Measurements from ENCODE around the gene LY86.

Gene LY86

GRCh38 chr6:6699741-6700367 is 111.3 kb downstream of the LY86 start:
- Histone ChIP-seq H3K36me3 (ENCODE audit: insufficient read depth) (no peaks in the 10 kb centered on the region), H3K4me2 (no peak overlapping the region), H3K4me3 (IDR thresholded peaks at IDR 0.05; ENCODE audit: insufficient read depth, low read depth, low read length) (no peak overlapping the region), H3K4me1 (ENCODE audit: low read depth, poor library complexity, severe bottlenecking) (no peaks in the 10 kb centered on the region), H3K79me2 (ENCODE audit: insufficient read depth, low read depth) (no peaks in the 10 kb centered on the region), H2AFZ (ENCODE audit: low read depth) (no peak overlapping the region), H3K9ac (no peak overlapping the region), H3K27ac (no peak overlapping the region), H3K27me3 (ENCODE audit: insufficient read depth, low read depth) (no peaks in the 10 kb centered on the region), H4K20me1 (ENCODE audit: insufficient read depth) (no peaks in the 10 kb centered on the region)
- TF ChIP-seq CTCF (conservative IDR thresholded peaks at IDR 0.05; ENCODE audit: low read depth, low read length): no peak

DNA sequence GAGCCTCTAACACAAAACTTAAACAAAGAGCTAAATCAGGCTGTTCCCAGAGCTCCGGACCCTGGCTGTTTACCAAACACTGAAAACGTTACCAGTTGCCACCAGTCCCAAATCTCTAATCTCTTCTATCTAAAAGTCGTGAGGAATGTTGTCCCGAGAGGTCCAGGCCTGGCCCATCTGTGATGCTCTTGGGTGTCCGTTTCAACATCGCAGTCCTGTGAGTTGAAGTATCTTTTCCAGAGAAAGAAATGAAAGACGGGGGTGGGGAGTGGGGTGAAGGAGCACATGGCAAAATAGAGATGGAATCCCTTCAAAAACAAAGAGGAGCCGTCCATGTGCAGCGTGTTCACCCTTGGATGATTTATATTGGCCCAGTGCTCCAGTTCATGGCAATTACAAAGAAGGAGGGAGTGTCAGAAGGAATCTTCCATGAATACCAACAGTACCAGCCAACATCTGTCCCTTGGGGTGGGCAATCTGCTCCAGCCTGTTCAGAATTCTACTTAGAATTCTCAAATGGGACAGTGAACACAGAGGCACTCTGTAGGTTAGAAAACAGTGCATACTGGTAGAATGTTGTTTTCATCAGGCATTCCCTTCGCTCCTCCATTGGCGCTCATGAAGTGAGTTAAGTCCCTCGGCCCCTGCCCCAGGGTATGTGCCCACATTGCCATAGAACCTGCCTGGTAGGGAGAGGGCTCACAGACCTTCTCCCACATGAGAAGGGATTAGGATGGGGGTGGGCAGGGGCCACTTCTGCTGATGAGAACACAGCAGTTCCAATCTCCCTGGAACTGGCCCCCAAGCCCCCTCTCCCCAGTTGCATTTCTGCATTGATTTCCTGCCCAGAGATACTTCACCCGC is 112.1 kb downstream of the LY86 start:
- no peak overlapping the region for H3K27ac ChIP-seq
- H3K4me2 ChIP-seq: no peak overlapping the region
- H3K79me2 ChIP-seq (ENCODE audit: insufficient read depth, low read depth): no peaks in the 10 kb centered on the region
- no peak overlapping the region for H3K4me3 ChIP-seq (IDR thresholded peaks at IDR 0.05; ENCODE audit: insufficient read depth, low read depth, low read length)
- H3K4me1 ChIP-seq (ENCODE audit: low read depth, poor library complexity, severe bottlenecking): no peaks in the 10 kb centered on the region
- no peak for TF ChIP-seq CTCF (conservative IDR thresholded peaks at IDR 0.05; ENCODE audit: low read depth, low read length)
- H2AFZ ChIP-seq (ENCODE audit: low read depth): no peak overlapping the region
- H4K20me1 ChIP-seq (ENCODE audit: insufficient read depth): no peaks in the 10 kb centered on the region
- H3K36me3 ChIP-seq (ENCODE audit: insufficient read depth): no peaks in the 10 kb centered on the region
- H3K27me3 ChIP-seq (ENCODE audit: insufficient read depth, low read depth): no peaks in the 10 kb centered on the region
- H3K9ac ChIP-seq: no peak overlapping the region

DNA sequence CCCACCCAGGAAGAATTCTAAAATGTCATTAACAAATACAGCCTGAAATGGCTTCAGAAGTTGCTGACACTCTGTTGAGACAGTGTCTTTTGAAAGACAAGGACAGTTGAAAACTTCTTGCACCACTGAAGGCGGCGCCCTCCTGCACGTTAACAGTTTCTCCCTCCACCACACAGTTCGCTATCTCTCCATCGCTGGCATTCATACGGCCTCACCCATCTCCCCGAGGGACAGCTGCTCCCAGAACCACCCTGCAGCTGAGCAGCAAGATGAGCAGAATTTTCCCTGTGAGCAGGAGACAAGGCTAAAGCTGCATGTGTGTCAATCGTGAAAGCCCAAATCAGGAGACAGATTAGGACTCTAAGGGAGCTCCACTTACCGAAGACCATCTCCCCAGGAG is 113.3 kb downstream of the LY86 start:
- Histone ChIP-seq H4K20me1 (ENCODE audit: insufficient read depth) (no peaks in the 10 kb centered on the region), H3K4me3 (IDR thresholded peaks at IDR 0.05; ENCODE audit: insufficient read depth, low read depth, low read length) (no peak overlapping the region), H3K4me1 (ENCODE audit: low read depth, poor library complexity, severe bottlenecking) (no peaks in the 10 kb centered on the region), H3K36me3 (ENCODE audit: insufficient read depth) (no peaks in the 10 kb centered on the region), H3K79me2 (ENCODE audit: insufficient read depth, low read depth) (no peaks in the 10 kb centered on the region), H3K27me3 (ENCODE audit: insufficient read depth, low read depth) (no peaks in the 10 kb centered on the region), H3K9ac (no peak overlapping the region), H3K27ac (no peak overlapping the region), H3K4me2 (no peak overlapping the region), H2AFZ (ENCODE audit: low read depth) (no peak overlapping the region)
- no peak for TF ChIP-seq CTCF (conservative IDR thresholded peaks at IDR 0.05; ENCODE audit: low read depth, low read length)

DNA sequence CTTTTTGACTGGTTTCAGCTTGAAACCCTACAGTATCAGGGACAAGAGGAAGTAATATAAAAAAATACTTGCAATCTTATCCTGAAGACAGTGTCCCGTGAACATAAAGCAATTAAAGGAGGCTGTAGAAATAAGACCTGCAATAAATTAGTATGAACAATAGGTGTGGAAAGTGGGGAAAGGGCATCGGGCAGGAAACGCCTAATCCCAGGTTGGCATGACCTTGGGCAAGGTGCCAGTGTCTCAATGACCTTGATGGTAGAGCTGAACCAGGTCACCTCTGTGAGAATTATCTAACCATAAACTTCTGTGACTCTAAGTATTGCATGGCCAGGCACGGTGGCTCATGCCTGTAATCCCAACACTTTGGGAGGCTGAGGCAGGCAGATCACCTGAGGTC is 115.2 kb downstream of the LY86 start:
- Histone ChIP-seq H3K27me3 (ENCODE audit: insufficient read depth, low read depth) (no peaks in the 10 kb centered on the region), H3K4me3 (IDR thresholded peaks at IDR 0.05; ENCODE audit: insufficient read depth, low read depth, low read length) (no peak overlapping the region), H3K79me2 (ENCODE audit: insufficient read depth, low read depth) (no peaks in the 10 kb centered on the region), H3K4me2 (no peak overlapping the region), H2AFZ (ENCODE audit: low read depth) (no peak overlapping the region), H4K20me1 (ENCODE audit: insufficient read depth) (no peaks in the 10 kb centered on the region), H3K9ac (no peak overlapping the region), H3K36me3 (ENCODE audit: insufficient read depth) (no peaks in the 10 kb centered on the region), H3K27ac (no peak overlapping the region), H3K4me1 (ENCODE audit: low read depth, poor library complexity, severe bottlenecking) (no peaks in the 10 kb centered on the region)
- TF ChIP-seq CTCF (conservative IDR thresholded peaks at IDR 0.05; ENCODE audit: low read depth, low read length): no peak

Measured in KMS-11 (cell line).